Suprapubic skin (tissue), 4 donors: Measurements from ENCODE around the gene SERPINB7. TPM values are rescaled to one million over a fixed set of nuclear protein-coding genes. Genes with fewer than 3 reads are reported as not detected.

Source experiments
- DNase-seq, 2 donors: peaks; one replicate each; pipeline ENCODE4 v3.0.0-alpha.2; 2019; ENCODE audit warnings: low spot score in 2 of 2
- H3K27ac ChIP-seq: fragments of 200-600 bp; sonication (generic); one replicate; pipeline ENCODE4 v1.5.1; 2019
- H3K27me3 ChIP-seq: fragments of 200-600 bp; sonication (generic); one replicate; pipeline ENCODE4 v1.5.1; 2019
- H3K36me3 ChIP-seq: fragments of 200-600 bp; sonication (generic); one replicate; pipeline ENCODE4 v1.5.1; 2019
- H3K4me1 ChIP-seq: fragments of 200-600 bp; sonication (generic); one replicate; pipeline ENCODE4 v1.5.1; 2019
- H3K4me3 ChIP-seq: fragments of 200-600 bp; sonication (generic); one replicate; pipeline ENCODE4 v1.5.1; 2019; ENCODE audit warnings: mild to moderate bottlenecking
- H3K9me3 ChIP-seq: fragments of 200-600 bp; sonication (generic); one replicate; pipeline ENCODE4 v1.5.1; 2019
- EP300 ChIP-seq: sonication (generic); formaldehyde crosslinking; IDR thresholded peaks from one replicate; pipeline ENCODE4 v1.6.1; 2017; ENCODE audit warnings: antibody characterized with exemption
- POLR2A ChIP-seq, 2 donors: fragments of 450-650 bp; IDR thresholded peaks; one replicate each; pipeline ENCODE4 v1.6.1; 2017; ENCODE audit warnings: antibody characterized with exemption in 2 of 2, mild to moderate bottlenecking in 2 of 2, moderate library complexity in 2 of 2
- POLR2AphosphoS5 ChIP-seq, 3 donors: sonication (generic); formaldehyde crosslinking; IDR thresholded peaks; one replicate each; pipeline ENCODE4 v1.6.1; 2017; ENCODE audit warnings: antibody characterized with exemption in 3 of 3
- WGBS: methylation state at CpG from one replicate; pipeline ENCODE4 v1.1.5; 2018; 5-methylcytosine and 5-hydroxymethylcytosine counted together
- total RNA-seq, 4 donors: library from RNA; depleted of rRNA; stranded (reverse); fragments of >200 nt; gene quantifications; one replicate each; pipeline ENCODE4 v1.1.0, GENCODE V29; 2016
- TF ChIP-seq, protein P1 (sequence below), 2 donors: fragments of 200-600 bp in 1 of 2; fragments of 450-650 bp in 1 of 2; sonication (generic) in 1 of 2; IDR thresholded peaks; one replicate each; pipeline ENCODE4 v1.5.1; 2016 to 2019; ENCODE audit warnings: antibody characterized with exemption in 2 of 2, mild to moderate bottlenecking in 1 of 2, moderate library complexity in 1 of 2

The SERPINB7 gene
- total RNA-seq, 4 donors from 2014 or later, result 24.1 to 214 (median 105) TPM

- no peaks in the 10 kb centered on the region for H3K4me1 ChIP-seq
- TF ChIP-seq POLR2AphosphoS5 (IDR thresholded peaks at IDR 0.05) (no peak), POLR2A (IDR thresholded peaks at IDR 0.05) (no peak)
- TF ChIP-seq, protein P1, sequence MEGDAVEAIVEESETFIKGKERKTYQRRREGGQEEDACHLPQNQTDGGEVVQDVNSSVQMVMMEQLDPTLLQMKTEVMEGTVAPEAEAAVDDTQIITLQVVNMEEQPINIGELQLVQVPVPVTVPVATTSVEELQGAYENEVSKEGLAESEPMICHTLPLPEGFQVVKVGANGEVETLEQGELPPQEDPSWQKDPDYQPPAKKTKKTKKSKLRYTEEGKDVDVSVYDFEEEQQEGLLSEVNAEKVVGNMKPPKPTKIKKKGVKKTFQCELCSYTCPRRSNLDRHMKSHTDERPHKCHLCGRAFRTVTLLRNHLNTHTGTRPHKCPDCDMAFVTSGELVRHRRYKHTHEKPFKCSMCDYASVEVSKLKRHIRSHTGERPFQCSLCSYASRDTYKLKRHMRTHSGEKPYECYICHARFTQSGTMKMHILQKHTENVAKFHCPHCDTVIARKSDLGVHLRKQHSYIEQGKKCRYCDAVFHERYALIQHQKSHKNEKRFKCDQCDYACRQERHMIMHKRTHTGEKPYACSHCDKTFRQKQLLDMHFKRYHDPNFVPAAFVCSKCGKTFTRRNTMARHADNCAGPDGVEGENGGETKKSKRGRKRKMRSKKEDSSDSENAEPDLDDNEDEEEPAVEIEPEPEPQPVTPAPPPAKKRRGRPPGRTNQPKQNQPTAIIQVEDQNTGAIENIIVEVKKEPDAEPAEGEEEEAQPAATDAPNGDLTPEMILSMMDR (IDR thresholded peaks at IDR 0.05), result no peak
- no peaks in the 10 kb centered on the region for H3K36me3 ChIP-seq
- H3K4me3 ChIP-seq, result no peak overlapping the region
- no peaks in the 10 kb centered on the region for H3K27me3 ChIP-seq
- H3K27ac ChIP-seq, result no peak overlapping the region
- H3K9me3 ChIP-seq, result no peaks in the 10 kb centered on the region
- no peak for DNase-seq
These were observed 24.0 kb downstream of the SERPINB7 start for GRCh38 chr18:63799189-63799588.

DNA sequence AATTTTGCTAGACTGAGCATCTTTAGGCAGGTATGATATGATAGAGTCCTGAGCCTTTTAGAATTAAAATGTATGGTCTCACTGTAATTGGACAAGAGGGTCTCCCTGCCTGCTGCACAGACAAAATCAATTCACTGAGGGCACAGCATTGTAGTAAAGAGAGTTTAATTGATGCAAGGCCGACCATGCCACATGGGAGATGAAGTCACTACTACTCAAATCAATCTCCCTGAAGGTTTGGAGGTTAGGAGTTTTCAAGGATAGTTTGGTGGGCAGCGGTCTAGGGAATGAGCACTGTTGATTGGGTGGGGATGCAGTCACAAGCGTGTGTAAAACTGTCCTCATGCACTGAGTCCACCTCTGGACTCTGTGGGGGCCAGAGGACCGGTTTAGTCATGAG, 26.1 kb downstream of the SERPINB7 start:
- no peak for DNase-seq
- H3K36me3 ChIP-seq, result no peaks in the 10 kb centered on the region
- WGBS, result 90% methylated on average over 4 of the region's 4 CpGs
- no peak for TF ChIP-seq EP300
- no peak for TF ChIP-seq POLR2AphosphoS5 (IDR thresholded peaks at IDR 0.05)
- TF ChIP-seq, protein P1 (IDR thresholded peaks at IDR 0.05), result no peak
- no peak for TF ChIP-seq POLR2A (IDR thresholded peaks at IDR 0.05)
- no peaks in the 10 kb centered on the region for H3K9me3 ChIP-seq
- no peak overlapping the region for H3K27ac ChIP-seq
- H3K27me3 ChIP-seq, result no peaks in the 10 kb centered on the region
- no peaks in the 10 kb centered on the region for H3K4me1 ChIP-seq
- no peak overlapping the region for H3K4me3 ChIP-seq

GRCh38 chr18:63808125-63808524, 32.9 kb downstream of the SERPINB7 start:
- no peaks in the 10 kb centered on the region for H3K4me1 ChIP-seq
- no peaks in the 10 kb centered on the region for H3K9me3 ChIP-seq
- no peak overlapping the region for H3K4me3 ChIP-seq
- H3K27ac ChIP-seq, result no peak overlapping the region
- 49% methylated on average over 4 of the region's 4 CpGs for WGBS
- no peaks in the 10 kb centered on the region for H3K27me3 ChIP-seq
- DNase-seq, result no peak
- H3K36me3 ChIP-seq, result no peaks in the 10 kb centered on the region
- TF ChIP-seq EP300, result no peak
- TF ChIP-seq, protein P1 (IDR thresholded peaks at IDR 0.05), result no peak
- no peak for TF ChIP-seq POLR2A (IDR thresholded peaks at IDR 0.05)

GRCh38 chr18:63817441-63818051, 42.3 kb downstream of the SERPINB7 start:
- H3K36me3 ChIP-seq, result no peaks in the 10 kb centered on the region
- H3K27me3 ChIP-seq, result no peaks in the 10 kb centered on the region
- no peaks in the 10 kb centered on the region for H3K9me3 ChIP-seq
- no peak for TF ChIP-seq POLR2AphosphoS5 (IDR thresholded peaks at IDR 0.05)
- TF ChIP-seq, protein P1 (IDR thresholded peaks at IDR 0.05), result no peak
- peaks cover 12% of the 10 kb centered on the region for H3K4me1 ChIP-seq
- H3K27ac ChIP-seq, result no peak overlapping the region
- H3K4me3 ChIP-seq, result no peak overlapping the region
- no peak for DNase-seq
- WGBS, result 36% methylated on average over 1 of the region's 1 CpG

GRCh38 chr18:63818212-63818611, 43.0 kb downstream of the SERPINB7 start:
- WGBS, result no CpG with 5 or more reads among the region's 1 CpG
- H3K4me1 ChIP-seq, result peaks cover 12% of the 10 kb centered on the region
- H3K27me3 ChIP-seq, result no peaks in the 10 kb centered on the region
- no peak overlapping the region for H3K27ac ChIP-seq
- no peaks in the 10 kb centered on the region for H3K9me3 ChIP-seq
- no peak overlapping the region for H3K4me3 ChIP-seq
- TF ChIP-seq POLR2AphosphoS5 (IDR thresholded peaks at IDR 0.05) (no peak), EP300 (no peak), POLR2A (IDR thresholded peaks at IDR 0.05) (no peak)
- TF ChIP-seq, protein P1 (IDR thresholded peaks at IDR 0.05), result no peak
- H3K36me3 ChIP-seq, result no peaks in the 10 kb centered on the region
- DNase-seq, result no peak
